ENCODE measurements around the gene SIGLEC1. TPM values are rescaled to one million over a fixed set of nuclear protein-coding genes. Genes with fewer than 3 reads are reported as not detected.

SIGLEC1 gene
- total and polyA plus RNA-seq, 2 donors (not counting 1 experiment from before 2014, with no cell fraction given) = 0.06 to 0.15 TPM

DNA sequence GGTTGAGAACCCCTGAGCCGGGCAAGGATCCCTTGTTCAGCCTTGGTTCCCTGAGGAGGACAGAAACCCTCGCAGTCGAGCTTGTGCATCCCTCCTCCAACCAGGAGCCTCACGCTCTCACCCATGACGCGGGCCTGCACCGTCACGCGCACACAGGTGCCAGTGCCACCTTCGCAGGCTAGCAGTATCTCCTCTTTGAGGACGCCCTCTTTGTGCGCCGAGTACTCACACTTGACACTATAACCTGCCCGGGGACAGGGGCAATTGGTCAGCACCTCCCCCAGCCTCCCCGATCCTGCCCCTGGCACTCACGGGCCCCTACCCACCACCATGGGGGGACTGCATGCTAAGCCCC lies 41.9 kb upstream of the SIGLEC1 start:
- ChIA-PET POLR2A (no interaction called here), CTCF (interaction anchor here (1.5 to 3.9 kb wide), 2 partner anchors 13 to 101 kb away, joined by 3 to 47 read pairs; partner anchors contain the start of gene ADISSP)
- Histone ChIP-seq H3K4me3 (ENCODE audit: control extremely low read depth in 1 of 5, extremely low read depth in 1 of 5, insufficient read depth in 1 of 5, low read depth in 2 of 5, low read length in 4 of 5) (no peak overlapping the region), H3K9me3 (ENCODE audit: control extremely low read depth in 1 of 3, control insufficient read depth in 2 of 3, insufficient read depth in 1 of 3, low read length in 2 of 3) (no peaks in the 10 kb centered on the region), H4K20me1 (ENCODE audit: control insufficient read depth, insufficient read depth, low read length, poor library complexity, severe bottlenecking) (no peaks in the 10 kb centered on the region), H3K36me3 (replicated peaks in 1 of 2; ENCODE audit: control extremely low read depth in 1 of 2, control insufficient read depth in 1 of 2, extremely low read depth in 1 of 2, insufficient read depth in 2 of 2, low read length in 1 of 2) (peaks cover 0 to 5% of the 10 kb centered on the region in 2 experiments), H2AFZ (ENCODE audit: insufficient read depth, low read depth, low read length, poor library complexity, severe bottlenecking) (no peak overlapping the region), H3K27me3 (replicated peaks in 1 of 4; ENCODE audit: control extremely low read depth in 1 of 4, control insufficient read depth in 3 of 4, insufficient read depth in 4 of 4, low read length in 3 of 4) (no peaks in the 10 kb centered on the region), H3K27ac (ENCODE audit: low read length in 2 of 2) (no peak overlapping the region), H3K4me2 (replicated peaks; ENCODE audit: low read depth, low read length, poor library complexity, severe bottlenecking) (no peak overlapping the region), H3K4me1 (ENCODE audit: control insufficient read depth in 2 of 2, insufficient read depth in 2 of 2, low read length in 2 of 2) (peaks cover 0 to 12% of the 10 kb centered on the region in 2 donors), H3K79me2 (ENCODE audit: control insufficient read depth, insufficient read depth, low read length) (peaks cover 8% of the 10 kb centered on the region), H3K9ac (ENCODE audit: low read length) (no peak overlapping the region)
- 94% methylated on average over 12 of the region's 16 CpGs for WGBS (ENCODE audit: insufficient coverage)
- Mint-ChIP-seq H3K27me3 (no peaks in the 10 kb centered on the region), H3K9me3 (ENCODE audit: insufficient read depth) (no peaks in the 10 kb centered on the region), H3K4me1 (peaks cover 7% of the 10 kb centered on the region), H3K4me3 (no peak overlapping the region), H3K27ac (no peak overlapping the region)
- no peak for ATAC-seq (ENCODE audit: low read depth)
- intact Hi-C loops (cut with micrococcal nuclease) = loop anchor here (5.0 kb wide), 1 partner anchor 318 kb away; no protein-coding TSS in a partner anchor
- no peak for DNase-seq
- TF ChIP-seq EZH2 (IDR thresholded peaks at IDR 0.05; ENCODE audit: borderline replicate concordance, insufficient read depth, low read depth, low read length, poor library complexity, severe bottlenecking) (no peak), CTCF (IDR thresholded peaks at IDR 0.05) (no peak)

DNA sequence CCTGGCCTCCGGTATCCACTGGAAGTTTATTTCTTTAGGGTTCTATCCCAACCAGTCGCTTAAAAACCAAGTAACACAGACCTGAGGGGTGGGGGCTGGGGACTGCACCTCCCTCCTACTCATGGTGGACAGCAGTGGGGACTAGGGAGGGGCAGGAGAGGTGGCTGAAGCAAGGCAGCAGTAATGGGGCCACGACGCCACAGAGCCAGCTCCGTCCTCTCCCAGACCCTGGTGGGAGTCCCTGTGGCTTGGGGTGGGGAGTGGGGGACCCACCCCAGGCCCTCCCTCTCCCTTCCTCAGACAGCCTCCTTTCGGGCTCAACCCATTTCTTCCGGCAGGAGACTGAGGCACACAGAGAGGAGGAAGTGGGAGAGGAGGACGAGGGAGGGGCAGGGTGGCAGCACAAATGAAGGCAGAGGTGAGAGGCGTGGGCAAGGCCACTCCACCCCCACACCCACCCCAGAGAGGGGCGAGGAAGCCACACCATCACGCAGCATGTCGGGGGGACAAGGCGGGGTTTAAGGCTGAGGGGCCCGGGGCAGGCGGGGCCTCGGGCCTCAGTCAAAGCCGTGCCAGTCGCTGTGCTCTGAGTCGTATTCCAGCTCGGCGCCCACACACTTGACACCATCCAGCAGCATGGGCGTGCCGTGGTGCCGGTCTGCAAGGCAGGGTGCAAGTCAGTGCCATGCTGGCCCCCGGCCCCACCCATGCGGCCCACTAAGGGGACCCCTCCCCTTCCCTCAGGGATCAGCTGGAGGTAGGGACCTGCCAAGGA lies 41.3 kb upstream of the SIGLEC1 start:
- Mint-ChIP-seq H3K4me3 (no peak overlapping the region), H3K27me3 (no peaks in the 10 kb centered on the region), H3K27ac (no peak overlapping the region), H3K9me3 (ENCODE audit: insufficient read depth) (no peaks in the 10 kb centered on the region), H3K4me1 (peaks cover 7% of the 10 kb centered on the region)
- no peak overlapping the region for H3K4me3 ChIP-seq (ENCODE audit: control extremely low read depth in 1 of 5, extremely low read depth in 1 of 5, insufficient read depth in 1 of 5, low read depth in 2 of 5, low read length in 4 of 5)
- no peak for DNase-seq
- no peak overlapping the region for H3K9ac ChIP-seq (ENCODE audit: low read length)
- H4K20me1 ChIP-seq (ENCODE audit: control insufficient read depth, insufficient read depth, low read length, poor library complexity, severe bottlenecking) = no peaks in the 10 kb centered on the region
- peaks cover 0 to 12% of the 10 kb centered on the region in 2 donors for H3K4me1 ChIP-seq (ENCODE audit: control insufficient read depth in 2 of 2, insufficient read depth in 2 of 2, low read length in 2 of 2)
- peak overlapping the region; percentile 2 for H2AFZ ChIP-seq (ENCODE audit: insufficient read depth, low read depth, low read length, poor library complexity, severe bottlenecking)
- intact Hi-C loops (cut with micrococcal nuclease) = loop anchor here (1.0 to 5.0 kb wide), 6 partner anchors 15 to 332 kb away; partner anchors contain the start of genes AP5S1 and SPEF1
- ChIA-PET CTCF (interaction anchor here (1.0 to 3.9 kb wide), 9 partner anchors 13 to 332 kb away, joined by 3 to 47 read pairs (median 3); partner anchors contain the start of genes ADISSP, CENPB and SPEF1), POLR2A (no interaction called here)
- peaks cover 0 to 5% of the 10 kb centered on the region in 2 experiments for H3K36me3 ChIP-seq (replicated peaks in 1 of 2; ENCODE audit: control extremely low read depth in 1 of 2, control insufficient read depth in 1 of 2, extremely low read depth in 1 of 2, insufficient read depth in 2 of 2, low read length in 1 of 2)
- peaks cover 3% of the 10 kb centered on the region for H3K79me2 ChIP-seq (ENCODE audit: control insufficient read depth, insufficient read depth, low read length)
- H3K9me3 ChIP-seq (ENCODE audit: control extremely low read depth in 1 of 3, control insufficient read depth in 2 of 3, insufficient read depth in 1 of 3, low read length in 2 of 3) = no peaks in the 10 kb centered on the region
- TF ChIP-seq EZH2 (IDR thresholded peaks at IDR 0.05; ENCODE audit: borderline replicate concordance, insufficient read depth, low read depth, low read length, poor library complexity, severe bottlenecking) = no peak
- no peak for TF ChIP-seq CTCF (IDR thresholded peaks at IDR 0.05)
- H3K27me3 ChIP-seq (replicated peaks in 1 of 4; ENCODE audit: control extremely low read depth in 1 of 4, control insufficient read depth in 3 of 4, insufficient read depth in 4 of 4, low read length in 3 of 4) = no peaks in the 10 kb centered on the region
- ATAC-seq (ENCODE audit: low read depth) = no peak
- WGBS (ENCODE audit: insufficient coverage) = 99% methylated on average over 17 of the region's 26 CpGs
- H3K4me2 ChIP-seq (replicated peaks; ENCODE audit: low read depth, low read length, poor library complexity, severe bottlenecking) = no peak overlapping the region
- H3K27ac ChIP-seq (ENCODE audit: low read length in 2 of 2) = no peak overlapping the region

Measured in B cell (primary cell).